KG1 (cell line): Measurements from ENCODE around the gene PTHLH.

Experiments
- DNase-seq: peaks from one replicate; lab custom pipeline; 2025; lab: John Stamatoyannopoulos, UW

PTHLH gene

DNA sequence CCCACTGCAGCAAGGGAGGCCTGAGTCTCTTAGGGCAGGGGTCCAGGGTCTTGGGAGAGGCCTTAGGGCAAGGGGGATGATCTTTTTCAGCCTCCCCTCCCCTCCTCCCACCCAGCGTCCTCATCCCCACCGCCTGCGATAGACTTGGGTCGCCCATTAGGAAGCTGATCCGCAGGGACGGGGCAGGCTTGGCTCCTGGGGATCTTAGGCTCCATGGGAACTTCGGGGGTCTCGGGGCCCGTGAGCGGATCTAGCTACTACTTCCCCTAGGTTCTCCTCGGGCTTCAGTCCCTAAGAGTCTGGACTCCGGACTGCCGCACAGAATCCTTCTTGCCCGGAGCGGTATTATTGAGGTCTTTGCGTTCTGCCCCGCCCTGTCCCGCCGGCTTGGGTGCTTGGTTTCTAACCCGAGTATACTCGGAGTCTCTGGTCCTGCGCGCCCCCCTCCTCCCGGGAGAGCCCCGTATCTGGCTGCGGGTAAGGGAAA, 2.2 kb upstream of the PTHLH start:
- no peak for DNase-seq

- DNase-seq = no peak
These were observed 956 bp upstream of the PTHLH start for GRCh38 chr12:27973487-27973890.

- DNase-seq = no peak
These were observed 927 bp downstream of the PTHLH start for GRCh38 chr12:27971606-27972005.

DNA sequence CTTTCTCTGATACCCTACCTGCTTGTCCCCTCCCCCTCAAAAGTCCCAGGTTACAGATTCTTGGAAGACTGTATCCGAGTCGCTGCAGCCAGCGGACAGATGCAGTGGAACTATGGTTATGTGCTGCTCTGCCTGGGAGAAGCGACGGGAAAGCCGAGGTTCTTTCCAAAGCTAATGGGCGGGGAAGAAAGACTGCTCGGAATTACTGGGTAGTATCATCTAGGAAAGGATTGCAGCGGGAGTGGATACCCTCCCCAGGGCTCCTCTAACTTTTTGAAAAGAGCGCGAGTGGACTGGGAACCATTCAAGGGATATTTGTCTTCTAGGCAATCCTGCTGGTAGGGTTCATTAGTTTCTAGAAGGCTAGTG, 1.4 kb downstream of the PTHLH start:
- no peak for DNase-seq

DNA sequence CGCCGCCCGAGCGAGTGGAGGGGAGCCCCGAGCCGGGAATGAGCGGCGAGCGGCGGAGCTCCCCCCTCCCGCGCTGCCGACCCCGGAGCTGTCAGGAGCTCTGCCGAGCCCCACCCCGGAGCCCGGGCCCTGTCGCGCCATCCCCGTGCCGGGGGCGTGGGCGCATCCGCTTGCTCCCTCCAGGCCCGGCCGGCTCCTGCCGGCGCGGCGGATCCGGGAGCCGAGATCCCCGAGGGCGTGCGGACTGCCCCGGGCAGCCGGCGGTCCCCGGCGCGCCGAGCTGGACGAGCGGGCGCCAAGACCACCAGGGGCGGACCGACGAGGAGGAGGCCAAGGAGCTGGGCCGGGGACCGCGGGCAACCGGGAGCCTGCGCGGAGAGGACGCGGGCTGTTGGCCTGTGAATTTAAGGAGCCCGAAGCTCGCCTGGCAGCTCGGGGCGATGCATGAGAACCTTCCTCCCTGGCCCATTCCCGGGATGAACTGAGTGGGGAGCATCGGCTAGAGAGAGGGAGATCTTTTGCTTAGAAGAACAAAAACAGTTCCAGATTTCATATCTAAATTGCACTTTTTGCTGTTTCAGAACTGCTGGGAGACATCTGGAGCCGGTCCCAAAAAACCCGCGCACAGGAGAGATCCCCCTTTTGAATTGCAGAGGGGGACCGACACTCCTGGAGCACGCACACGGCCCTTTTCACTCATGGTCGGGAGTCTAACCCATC, 2.0 kb downstream of the PTHLH start:
- DNase-seq = no peak

GRCh38 chr12:27969624-27970400, 2.7 kb downstream of the PTHLH start:
- no peak for DNase-seq

- no peak for DNase-seq
These were observed 3.4 kb downstream of the PTHLH start for GRCh38 chr12:27968972-27969623.

DNA sequence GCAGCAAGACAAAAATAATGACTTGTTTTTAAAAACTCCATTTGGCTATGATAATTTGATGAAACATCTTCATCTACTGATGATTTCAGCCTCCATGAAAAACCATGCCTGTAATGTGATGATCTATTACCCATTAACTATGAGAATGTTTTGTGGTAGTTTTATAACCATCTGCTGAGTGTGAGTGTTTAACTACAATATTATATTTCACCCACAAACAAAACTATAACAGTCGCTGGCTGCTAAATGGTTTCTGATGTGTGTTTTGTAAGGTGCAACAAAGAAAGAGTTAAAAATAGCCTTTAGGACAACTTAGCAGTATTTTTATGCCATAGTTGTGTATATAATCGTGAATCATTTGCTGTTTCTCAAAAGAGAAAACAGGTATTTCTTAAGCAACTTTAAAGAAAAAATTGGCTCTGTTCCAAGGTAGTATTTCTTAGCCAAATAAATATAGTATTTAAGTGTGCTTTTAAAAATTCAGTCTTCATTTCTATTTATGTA, 4.9 kb downstream of the PTHLH start:
- DNase-seq = no peak

DNA sequence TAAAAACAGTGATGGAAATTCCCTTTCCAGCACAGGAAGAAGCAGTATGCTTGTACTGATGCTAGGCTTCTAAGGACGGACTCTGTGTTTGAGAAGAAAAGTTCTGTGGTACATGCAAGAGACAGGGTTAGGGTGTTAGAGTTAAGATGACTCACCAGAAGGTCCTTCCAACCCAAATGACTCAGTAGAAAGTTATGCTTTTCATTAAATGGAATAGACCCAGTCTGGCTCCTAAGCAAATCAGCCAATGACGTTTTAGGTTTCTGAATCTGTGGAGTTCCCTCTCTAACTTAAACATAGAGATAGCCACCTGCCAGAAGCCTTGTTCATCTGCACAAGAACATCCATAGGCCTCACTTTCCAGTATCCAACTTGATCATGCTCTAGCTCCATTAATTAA, 5.7 kb downstream of the PTHLH start:
- no peak for DNase-seq

GRCh38 chr12:27965966-27966365, 6.6 kb downstream of the PTHLH start:
- no peak for DNase-seq

DNA sequence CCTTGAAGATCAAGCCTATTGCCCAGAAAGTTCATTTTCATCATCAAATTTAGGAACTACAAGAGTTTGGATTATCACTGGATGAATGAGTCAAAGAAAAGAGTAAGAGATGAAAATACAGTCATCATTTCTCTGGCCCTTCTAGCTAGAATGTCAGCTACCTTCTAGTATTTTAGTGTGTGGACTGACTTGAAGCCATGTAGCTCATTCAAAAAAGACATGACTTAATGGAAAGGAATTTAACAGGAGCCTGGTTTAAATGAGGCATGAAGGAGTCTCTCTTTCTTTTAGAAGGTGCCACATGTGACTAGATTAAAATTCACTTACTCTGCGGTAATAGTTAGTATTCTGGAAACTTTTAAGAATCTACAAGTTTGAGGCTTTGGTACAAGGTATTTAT, 7.1 kb downstream of the PTHLH start:
- no peak for DNase-seq

DNA sequence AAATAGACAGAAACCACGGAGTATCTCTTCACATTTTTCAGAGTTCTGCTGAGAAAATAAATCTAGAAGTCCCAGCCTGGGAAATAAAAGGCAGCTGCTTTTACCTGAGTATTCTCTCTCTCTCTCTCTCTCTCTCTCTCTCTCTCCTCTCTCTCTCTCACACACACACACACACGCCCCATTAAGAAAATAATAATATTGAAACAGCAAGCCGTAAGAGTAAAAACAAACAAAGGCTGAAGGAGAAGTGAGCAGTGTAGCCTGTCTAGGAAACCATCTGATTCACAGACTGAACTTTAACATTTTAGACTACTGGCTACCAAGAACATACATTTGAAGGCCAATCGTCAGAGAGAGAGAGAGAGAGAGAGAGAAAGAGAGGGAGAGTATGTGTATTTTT, 8.4 kb downstream of the PTHLH start:
- no peak for DNase-seq

- DNase-seq = no peak
These were observed 11.7 kb downstream of the PTHLH start for GRCh38 chr12:27960821-27961220.

DNA sequence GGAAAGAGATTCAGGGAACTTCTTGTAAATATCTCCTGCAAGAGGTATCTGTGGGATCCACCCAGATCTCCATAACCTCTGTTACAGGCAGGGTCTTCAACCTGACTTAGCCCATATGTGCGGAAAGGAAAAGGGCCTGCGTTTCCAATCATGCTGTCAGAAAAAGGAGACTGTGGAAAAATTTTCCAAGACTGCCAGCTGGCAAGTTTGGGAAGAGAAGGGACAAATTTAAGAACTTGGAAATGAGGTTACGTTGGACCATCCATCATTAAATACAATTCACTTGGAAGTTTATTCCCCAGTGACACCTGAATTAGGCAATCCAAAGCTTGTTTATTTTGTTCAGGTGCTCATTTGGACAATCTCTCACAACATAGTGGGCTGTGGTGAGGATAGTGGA, 13.9 kb downstream of the PTHLH start:
- DNase-seq = no peak

GRCh38 chr12:27957366-27957765, 15.2 kb downstream of the PTHLH start:
- DNase-seq = no peak

DNA sequence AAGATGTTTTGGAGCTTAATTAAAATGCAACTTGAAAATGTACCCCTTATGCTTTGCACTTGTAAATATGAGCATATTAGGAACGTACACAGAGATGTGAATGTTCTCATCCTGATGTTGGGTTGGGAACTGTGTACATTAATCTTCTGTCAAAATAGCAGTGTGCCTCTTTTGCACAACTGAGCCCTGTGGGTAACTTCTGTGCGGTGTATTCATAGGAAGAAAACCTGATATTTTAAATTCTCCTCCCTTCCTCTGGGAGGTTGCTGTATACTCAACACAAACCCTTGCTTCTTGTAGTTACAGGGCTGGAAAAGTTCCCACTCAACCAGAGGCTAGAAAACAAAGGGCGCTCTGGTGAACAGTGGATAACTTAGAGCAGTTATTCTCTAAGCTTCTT, 18.7 kb downstream of the PTHLH start:
- DNase-seq = no peak

DNA sequence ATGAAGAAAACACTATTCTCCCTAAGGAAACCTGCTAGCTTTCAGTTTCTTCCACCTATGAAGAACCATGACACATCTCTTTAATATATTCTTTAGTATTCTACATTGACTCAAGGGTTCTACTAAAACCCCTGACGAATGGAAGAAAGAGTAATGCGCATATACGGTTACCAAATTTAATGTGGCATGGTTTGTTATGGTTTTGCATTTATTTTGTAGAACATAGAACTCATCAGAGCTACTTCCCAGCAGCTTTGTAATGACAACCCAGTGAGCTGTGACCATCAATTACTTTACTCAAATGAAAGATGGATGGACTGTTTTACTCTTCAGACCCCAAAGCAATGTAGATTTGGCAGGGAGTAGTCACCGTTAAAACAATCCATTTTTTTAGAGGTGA, 19.2 kb downstream of the PTHLH start:
- no peak for DNase-seq

DNA sequence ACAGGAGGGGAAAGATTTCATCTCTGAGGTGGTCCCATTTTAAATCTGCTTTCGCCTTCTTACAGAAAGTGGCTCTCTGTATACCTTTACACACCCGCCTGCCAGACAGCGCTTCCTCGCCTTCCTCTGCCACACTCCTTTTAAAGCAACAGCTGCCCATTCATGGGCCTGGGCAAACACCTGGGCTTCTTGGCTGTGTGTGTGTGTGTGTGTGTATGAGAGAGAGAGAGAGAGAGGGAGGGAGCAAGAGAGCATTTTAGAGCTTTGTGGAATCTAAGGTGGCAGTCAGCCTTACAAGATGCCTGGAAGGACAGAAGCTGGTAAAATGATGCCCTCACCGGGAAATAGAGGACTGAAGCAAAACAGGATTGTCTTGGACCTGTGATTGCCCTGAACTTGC, 20.0 kb downstream of the PTHLH start:
- DNase-seq = no peak

DNA sequence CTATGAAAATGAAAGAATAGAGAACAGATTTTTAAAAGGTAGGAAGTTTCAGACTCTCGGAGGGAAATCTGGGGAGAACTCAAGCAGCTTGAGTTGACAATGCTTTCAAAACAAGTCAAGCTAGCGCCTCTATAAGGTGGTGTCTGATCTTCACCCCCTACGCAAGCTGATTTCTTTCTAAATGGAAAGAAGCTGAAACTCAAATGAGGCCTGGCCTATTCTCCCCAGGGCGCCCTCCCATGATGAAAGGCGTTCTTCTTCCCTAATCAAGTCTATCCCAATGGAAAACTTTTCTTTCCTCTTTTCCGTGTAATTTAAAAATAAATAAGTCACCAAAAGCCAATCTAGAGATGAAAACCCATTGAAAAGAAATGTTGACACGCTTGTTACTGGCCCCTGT, 20.6 kb downstream of the PTHLH start:
- DNase-seq = no peak

- DNase-seq = no peak
These were observed 26.1 kb downstream of the PTHLH start for GRCh38 chr12:27946421-27946820.

DNA sequence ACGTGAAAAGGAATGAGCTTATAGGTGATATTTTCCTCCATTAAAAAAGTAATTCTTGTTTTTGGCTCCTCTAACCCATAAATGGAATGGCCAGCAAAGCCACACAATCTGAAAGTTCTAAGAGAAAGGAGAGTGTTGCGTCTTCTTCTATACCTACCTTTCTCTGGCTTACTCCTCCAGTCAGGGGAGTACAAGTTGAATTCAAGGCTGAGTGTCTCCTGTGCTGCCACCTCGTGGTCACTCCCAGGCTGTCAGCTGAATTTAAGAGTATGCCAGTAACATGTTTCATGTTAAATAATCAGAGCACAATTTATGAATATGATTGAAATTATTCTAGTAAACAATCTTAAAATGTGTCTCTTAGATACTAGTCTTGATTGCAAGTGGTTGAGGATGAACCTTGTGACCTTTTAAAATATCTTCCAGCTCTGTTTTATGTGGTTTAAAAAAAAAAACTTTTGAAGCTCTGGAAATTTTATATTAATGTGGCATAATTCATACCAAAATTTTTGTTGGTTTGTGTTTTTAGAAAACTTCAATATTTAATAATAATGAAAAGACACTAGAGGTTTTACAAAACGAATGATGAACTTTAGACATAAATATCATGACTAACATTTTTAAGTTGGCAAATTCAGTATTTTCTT, 31.7 kb downstream of the PTHLH start:
- DNase-seq = peak; percentile 0

GRCh38 chr12:27940245-27940644, 32.3 kb downstream of the PTHLH start:
- DNase-seq = no peak
